ENCODE results near the gene FOLR3.
"Not testable (repeated sequence)": the region's sequence is repeated elsewhere in the genome, so short reads cannot be mapped to it uniquely, and the experiment has no call there.

The FOLR3 gene

GRCh38 chr11:72135473-72135872, at the start of gene FOLR3:
Gene FOLR3, plus strand, starts transcription at chr11:72135725. Its CDS starts 228 bp downstream, at chr11:72135953.
- not testable (repeated sequence) for DNase-seq

- DNase-seq: no peak
Measured at GRCh38 chr11:72088076-72088808, 47.3 kb upstream of the FOLR3 start.

DNA sequence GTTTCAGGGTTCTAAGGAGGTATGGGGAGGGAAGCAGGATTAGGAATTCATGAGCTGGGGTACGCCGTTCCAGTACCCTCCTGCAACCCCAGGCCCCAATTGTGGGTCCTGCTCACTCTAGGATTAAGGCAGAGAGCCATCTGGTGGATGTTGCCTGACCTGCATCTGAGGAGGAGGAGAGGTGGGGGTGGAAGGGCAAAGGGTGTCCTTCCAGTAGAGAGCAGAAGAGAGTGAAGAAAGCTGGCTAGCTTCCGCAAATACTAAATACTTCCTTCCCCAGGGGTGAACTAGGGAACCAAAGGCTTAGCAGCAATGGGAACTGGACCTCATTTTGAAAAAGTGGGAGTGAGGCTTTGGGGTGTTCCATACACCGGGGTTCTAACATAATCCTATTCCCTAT, 44.2 kb upstream of the FOLR3 start:
- peak; percentile 82 for DNase-seq

DNA sequence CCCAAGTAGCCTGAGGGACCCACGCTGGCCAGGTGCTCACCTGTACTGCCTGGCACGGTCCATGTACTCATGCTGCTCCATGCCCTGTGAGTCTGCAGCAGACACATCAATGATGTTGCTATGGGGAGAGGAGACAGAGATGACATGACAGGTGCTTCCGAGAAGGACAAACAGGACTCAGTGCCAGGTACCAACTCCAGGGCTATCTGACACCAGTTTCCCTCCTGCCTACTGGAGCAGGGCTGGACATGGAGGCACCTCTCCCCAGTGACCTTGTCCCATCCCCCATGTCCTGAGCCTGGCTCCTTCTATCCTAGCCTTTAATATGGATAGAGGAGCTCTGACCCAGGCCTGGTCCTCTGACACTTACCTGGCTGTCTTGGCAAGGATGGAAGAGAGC, 36.8 kb upstream of the FOLR3 start:
- no peak for DNase-seq

DNA sequence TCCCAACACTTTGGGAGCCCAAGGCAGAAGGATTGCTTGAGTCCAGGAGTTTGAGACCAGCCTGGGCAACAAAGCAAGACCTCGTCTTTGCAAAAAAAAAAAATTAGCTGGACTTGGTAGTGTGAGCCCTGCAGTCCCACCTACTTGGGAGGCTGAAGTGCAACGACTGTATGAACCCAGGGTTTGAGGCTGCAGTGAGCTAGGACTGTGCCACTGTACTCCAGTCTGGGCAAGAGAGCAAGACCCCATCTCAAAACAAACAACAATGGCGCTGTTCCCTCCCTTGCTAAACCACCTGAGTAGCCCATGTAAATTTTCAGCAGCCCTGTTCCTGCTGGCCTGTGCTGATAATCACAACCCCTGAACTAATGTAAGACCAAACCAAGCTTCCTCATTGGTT, 35.5 kb upstream of the FOLR3 start:
- no peak for DNase-seq

GRCh38 chr11:72100462-72100861, 35.1 kb upstream of the FOLR3 start:
- peak; percentile 84 for DNase-seq

GRCh38 chr11:72102162-72102561, 33.4 kb upstream of the FOLR3 start:
- DNase-seq: peak; percentile 31

GRCh38 chr11:72102631-72102945, 32.9 kb upstream of the FOLR3 start:
- no peak for DNase-seq

GRCh38 chr11:72102946-72103753, 32.4 kb upstream of the FOLR3 start, which contains the start of gene LAMTOR1:
Gene LAMTOR1, minus strand, starts transcription at chr11:72103297. Its CDS starts 73 bp downstream, at chr11:72103224.
- peak; percentile 99 for DNase-seq

- DNase-seq: no peak
Measured at GRCh38 chr11:72103754-72104167, 31.8 kb upstream of the FOLR3 start.

- DNase-seq: no peak
Measured at GRCh38 chr11:72105888-72106287, 29.6 kb upstream of the FOLR3 start, which contains the start of gene TOMT. Gene TOMT, plus strand, starts transcription at chr11:72105924. Its CDS starts 28 bp downstream, at chr11:72105952.

DNA sequence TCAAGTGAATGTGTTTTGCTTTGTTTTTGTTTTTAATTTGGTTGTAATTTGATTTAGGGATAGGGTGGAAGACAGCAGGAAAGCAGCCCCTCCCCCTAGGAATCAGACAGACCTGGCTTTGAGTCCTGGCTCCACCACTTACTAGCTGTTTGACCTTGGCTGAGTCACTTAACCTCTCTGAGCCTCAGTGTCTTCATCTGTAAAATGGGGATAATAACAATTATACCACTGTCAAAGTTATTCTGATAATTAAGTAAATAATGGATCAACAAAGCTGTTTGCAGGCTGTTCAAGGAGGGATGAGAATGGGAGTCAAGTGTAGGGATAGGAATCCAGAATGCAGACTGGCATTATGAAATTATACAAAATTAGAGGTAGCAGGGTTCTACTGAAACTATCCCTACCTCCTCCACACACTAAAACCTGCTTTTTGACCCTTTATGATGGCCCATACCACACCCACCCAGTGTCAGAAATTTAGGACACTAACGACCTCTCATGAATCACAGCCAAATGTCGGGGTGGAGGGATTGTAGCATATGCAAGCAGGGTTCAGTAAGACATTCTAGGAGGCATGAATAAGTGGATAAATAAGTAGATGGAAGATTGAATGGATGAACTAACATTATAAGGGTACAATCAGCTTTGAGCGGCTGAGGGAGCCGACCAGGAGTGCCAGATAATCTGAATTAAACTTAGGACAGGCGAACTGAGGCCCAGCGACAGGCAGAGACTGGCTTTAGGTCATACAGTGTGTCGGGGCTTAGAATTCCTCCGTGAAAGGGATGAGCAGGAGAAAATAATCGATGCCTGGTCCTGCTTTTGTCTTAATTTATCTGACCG, 24.0 kb upstream of the FOLR3 start:
- DNase-seq: no peak

DNA sequence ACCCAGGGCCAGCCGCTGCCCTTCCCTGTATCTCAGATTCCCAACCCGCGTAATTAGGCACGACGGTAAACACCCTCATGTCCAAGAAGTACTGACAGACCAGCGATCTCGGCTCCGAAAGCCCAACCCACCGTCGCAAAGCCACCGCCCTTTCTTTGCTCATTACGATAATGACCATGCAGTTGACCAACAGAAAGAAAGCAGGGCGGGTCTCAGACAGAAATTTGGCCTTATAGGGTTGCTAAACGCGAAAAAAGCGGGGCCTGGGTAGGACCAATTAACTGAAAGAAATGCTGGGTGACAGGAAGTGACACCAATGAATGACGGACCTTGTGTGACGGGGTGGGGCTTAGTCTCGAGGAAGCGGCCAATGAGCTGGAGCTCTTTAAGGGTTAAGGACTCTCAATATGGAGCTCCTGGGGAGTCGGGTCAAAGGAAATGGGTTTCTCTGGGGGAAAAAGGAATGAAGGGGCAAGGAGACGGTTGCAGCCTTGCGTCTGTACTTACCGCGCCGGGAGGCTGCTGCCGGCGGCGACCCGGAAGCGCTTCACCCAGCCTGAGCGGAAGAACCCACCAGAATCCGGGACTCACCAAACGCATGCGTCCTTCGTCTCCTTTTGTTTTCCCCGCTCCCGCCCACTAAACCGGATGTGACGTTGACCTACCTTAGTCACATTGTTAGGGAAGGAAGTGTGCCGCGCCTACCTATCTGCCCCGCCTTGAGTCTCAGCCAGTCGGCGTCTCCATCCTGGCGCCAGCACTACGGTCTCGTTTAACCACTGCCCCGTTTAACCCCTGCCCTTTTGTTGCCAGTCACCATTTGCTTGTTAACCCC, 23.2 kb upstream of the FOLR3 start, which contains the start of gene ANAPC15:
TSS of gene ANAPC15 (minus strand) at position 553 of the 835 bp plus-strand sequence. CDS start 1,419 bp downstream, outside the sequence.
- DNase-seq: peak; percentile 100

DNA sequence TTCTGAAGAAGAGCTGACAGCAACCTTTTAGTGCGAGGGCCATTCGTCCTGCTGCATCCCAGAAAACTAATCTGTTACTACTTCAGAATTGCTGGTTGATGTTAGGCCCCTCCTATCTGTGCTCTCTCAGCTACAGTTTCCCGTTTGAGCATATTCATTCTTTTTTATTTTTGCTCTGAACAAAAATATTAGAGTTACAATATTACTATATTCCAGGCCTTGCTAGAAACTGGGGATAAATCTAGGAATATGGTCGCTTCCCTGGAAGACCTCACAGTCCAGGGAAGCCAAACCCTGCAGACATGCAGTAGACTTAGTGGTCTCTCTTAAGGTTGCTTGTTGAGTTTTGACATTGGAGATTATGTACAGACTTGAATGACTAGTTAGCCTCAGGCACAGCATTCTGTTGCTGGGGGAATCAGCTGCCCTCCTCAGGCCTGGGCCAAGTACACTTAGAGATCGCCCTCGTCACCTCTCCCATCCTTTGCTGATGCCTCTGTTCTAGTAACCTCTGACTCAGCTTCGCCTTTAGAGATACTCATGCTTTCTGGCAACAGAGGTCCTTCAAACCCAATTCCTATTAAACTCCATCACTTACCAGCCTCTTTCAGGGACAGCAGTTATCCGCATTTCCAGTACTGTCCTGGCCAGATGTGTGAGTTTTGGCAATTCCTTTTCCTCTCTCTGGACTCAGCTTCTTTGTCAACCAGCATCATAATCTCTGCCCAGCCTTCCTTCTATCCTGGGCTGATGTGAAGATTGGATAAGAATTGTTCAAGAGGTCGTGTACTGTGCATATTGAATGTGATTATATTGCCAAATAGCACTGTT, 22.3 kb upstream of the FOLR3 start:
- no peak for DNase-seq

DNA sequence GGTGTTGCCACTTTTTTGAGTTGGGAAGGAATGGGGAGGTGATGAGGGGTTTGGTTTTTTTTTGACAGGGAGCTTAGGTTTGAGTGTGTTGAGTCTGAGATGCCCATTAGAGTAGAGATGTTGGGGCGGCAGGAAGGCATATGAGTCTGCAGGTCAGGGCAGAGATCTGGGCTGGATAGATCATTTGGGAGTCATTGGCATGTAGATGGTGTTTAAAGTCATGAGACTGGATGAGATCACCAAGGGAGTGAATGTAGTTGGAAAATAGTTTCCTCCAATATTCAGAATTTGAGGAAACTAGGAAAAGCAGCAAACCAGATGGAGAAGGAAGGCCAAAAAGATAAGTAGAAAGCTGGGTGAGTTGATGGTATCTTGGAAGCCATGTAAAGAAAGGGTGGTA, 21.0 kb upstream of the FOLR3 start:
- DNase-seq: no peak

GRCh38 chr11:72116019-72116755, 19.3 kb upstream of the FOLR3 start:
- no peak for DNase-seq

DNA sequence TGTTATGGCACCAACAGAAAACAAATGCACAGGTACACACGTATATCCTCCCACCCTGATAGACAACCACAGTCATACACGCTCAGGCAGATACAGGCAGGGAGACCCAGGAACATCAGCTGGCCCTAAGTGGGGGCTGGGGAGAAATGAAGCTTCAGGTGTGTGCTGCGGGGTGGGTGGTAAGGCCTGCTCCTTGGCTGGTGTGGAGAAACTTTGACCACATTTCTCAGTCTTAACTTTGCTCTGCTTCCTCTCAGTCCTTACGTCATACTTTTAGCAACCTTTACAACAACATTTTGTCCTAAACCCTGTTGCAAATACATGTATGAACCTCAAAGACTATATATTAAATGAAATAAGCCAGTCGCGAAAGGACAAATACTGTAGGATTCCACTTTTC, 16.3 kb upstream of the FOLR3 start:
- no peak for DNase-seq

GRCh38 chr11:72120930-72121329, 14.6 kb upstream of the FOLR3 start:
- no peak for DNase-seq

GRCh38 chr11:72122607-72123006, 12.9 kb upstream of the FOLR3 start:
- no peak for DNase-seq

GRCh38 chr11:72123117-72123653, 12.3 kb upstream of the FOLR3 start:
- DNase-seq: no peak
